HCEC 1CT (cell line): Measurements from ENCODE around the gene OR8K5.
"Not testable (repeated sequence)": the region's sequence is repeated elsewhere in the genome, so short reads cannot be mapped to it uniquely, and the experiment has no call there.

Source experiments
- DNase-seq: peaks from one replicate; pipeline ENCODE4 v3.0.0-alpha.2; 2017

OR8K5 gene, protein sequence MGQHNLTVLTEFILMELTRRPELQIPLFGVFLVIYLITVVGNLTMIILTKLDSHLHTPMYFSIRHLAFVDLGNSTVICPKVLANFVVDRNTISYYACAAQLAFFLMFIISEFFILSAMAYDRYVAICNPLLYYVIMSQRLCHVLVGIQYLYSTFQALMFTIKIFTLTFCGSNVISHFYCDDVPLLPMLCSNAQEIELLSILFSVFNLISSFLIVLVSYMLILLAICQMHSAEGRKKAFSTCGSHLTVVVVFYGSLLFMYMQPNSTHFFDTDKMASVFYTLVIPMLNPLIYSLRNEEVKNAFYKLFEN

DNA sequence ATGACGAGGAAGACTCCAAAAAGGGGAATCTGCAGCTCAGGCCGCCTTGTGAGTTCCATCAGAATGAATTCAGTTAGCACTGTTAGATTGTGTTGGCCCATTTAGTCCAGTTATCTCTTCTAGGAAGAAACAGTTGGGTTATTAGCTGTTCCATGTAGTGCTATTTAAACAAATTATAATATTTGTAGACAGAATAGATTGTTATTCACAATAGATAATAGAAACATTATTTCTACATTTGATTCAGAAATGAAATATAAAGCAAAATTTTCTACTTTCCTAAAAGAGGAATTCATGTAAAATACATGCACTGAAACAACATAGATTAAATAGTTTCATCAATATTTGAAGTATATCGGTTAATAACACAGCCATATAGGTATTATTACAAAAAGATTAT lies at the start of gene OR8K5:
Gene OR8K5 (minus strand): TSS at position 101 of the 400 bp plus-strand sequence. CDS start 0 bp downstream, at position 101.
- DNase-seq = no peak

DNA sequence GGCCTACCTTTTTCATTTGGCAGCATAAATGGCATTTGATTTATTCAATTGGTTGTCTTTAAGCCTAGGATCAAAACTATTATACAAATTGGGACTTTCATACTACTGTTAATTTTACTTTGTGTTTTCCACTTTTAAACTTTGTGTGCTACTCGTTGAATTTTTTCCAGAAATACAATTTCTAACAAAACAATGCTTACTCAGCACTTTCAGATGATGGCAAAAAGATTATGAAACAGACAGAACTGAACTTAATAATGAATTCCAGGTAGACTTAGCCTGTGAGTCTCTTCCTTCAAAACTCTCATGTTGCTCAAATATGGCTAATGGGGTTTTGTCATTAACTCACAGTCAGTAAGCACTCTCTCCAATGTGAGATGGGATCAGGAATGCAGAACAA lies 47.7 kb upstream of the OR8K5 start:
- no peak for DNase-seq

DNA sequence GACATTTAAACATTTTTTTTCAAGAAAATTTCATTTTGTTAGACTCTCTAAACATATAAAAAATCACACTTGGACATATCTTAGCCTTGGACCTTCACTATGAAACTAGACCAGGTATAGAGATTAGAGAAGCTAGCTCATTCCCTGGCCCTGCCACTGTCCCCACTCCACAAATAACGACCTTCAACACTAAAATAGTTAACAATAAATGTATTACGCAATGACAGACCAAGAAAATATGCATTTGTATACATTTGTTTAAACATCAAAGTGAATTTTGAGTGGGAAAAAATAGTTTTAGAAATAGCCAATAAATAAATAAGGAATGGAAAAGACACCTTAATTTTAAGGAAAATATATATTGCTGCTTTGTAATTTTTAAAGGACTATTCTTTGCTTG lies 37.2 kb upstream of the OR8K5 start:
- no peak for DNase-seq

DNA sequence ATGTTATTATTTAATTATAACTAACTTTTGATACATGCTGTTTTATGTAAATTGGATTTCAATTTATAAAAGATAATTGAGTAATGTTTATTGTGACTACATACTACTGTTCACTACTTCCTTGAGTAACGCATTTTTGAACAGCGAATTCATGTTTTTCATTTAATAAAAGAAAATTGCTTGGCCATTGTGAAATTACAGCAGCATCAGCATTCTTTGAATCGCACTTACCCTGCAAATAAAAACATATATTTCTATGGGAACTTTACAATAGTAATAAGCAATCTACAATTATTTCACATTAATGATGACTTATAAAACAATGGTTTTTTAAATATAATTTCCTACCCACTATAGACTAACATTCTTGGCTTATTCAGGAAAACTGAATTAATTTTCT lies 36.6 kb upstream of the OR8K5 start:
- DNase-seq = no peak

DNA sequence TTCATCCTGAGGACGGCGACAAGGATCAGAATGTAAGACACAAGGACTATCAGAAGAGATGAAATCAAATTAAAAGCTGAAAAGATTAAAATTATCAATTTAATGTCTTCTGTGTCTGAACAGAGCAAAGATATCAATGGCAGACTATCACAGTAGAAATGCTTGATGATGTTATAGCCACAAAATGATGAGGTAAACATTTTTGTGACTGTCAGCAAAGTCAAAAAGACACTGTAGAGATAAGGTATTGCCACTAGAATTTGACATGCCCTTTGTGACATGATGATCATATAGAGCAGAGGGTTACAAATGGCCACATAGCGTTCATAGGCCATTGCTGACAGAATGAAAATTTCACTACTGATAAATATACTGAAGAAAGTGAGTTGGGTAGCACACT lies 28.5 kb upstream of the OR8K5 start:
- DNase-seq = no peak

DNA sequence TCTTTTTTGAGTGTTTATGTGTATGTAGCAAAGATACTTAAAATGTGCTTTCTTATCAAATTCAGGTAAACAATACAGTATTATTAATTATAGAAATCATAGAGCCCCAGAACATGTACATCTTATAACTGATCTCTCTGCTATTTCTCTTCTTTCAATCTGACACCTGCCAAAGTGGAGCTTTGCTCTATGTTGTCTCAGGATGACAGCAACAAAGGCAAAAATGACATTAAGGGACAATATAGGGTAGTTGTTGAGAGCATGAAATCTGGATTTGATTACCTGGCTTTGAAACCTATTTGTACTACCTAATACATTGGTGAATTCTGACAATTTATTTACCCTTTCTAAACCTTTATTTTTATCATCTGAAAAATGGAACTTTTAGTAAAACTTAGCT lies 23.3 kb upstream of the OR8K5 start:
- no peak for DNase-seq

DNA sequence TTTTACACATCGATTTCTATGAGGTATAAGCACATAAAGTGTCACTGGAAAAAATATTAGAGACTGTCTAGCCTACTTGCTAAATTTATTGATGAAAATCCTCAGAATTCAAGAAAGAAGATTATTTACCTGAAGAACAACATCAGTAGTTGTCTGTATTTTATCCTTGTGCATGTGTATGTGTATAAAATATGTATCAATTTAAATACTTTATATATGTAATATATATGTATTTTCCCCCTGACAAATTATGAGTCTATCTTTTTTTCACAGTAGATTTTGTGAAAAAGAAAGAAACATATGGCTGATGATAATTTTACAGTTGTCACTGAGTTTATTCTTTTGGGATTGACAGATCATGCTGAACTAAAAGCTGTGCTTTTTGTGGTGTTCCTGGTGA lies 16.2 kb upstream of the OR8K5 start, which contains the start of gene OR5J2:
Gene OR5J2 (plus strand): TSS at position 301 of the 400 bp plus-strand sequence. CDS start 0 bp downstream, at position 301.
- no peak for DNase-seq

DNA sequence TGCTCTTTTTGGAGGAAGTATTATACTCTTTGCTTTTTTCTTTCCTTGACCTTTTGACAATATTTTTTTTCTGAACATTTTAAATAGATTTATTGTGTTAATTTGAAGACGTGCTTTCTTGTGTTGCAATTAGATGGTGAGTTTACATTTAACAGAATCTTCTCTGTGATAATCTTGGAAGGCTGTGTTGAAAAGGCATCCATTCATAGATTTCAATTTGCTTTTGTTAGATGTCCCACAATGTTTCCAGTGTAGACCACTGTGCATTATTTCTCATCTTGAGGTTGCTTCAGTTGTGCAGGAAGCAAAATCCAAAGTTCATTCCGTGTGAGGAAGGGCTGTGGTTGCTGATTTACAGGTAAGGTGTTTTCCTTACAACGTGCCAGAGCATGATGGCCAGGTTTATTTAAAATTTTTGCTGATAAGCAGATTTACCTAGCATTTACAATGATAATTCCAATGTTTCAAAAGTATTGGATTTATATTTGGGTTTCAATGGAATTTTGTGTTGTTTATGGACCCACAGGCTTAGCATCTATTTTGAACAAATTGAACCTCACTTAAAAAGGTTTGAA lies 12.2 kb upstream of the OR8K5 start:
- DNase-seq = no peak

DNA sequence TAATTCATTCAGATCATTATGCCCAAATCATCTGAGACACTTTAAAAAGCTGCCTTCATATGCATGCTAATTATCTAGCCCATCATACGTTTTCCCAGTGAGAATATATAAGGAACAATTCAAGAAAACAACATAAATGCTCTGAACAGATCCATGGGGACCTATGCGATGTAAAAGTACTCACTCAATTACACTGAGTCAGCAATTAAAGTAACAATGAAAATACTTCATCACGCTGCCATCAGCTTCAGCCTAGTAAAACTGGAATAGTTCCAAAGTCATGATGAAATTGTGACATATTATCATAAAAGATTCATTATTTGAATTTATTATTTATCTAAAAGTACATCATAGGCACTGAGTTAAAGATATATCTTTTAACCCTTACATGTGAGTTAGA lies 3.7 kb upstream of the OR8K5 start:
- no peak for DNase-seq

DNA sequence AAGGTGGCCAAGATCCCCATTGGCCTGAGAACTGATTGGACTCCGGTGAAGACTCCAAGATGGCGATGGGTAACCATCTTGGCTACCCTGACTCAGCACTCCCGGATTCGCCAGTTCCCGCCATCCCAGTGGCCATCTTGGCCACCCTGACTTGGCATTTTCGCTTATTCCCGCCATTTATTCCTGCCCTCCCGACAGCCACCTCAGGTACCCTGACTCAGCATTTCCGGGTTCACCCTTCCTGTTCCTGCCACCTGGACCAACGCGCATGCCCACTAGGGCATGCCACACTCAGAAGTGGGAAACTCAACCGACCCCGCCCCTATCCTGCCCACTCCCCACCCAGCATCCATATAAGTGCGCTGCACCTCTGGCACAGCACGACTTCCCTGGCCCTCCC lies 7.8 kb downstream of the OR8K5 start:
- DNase-seq = no peak

DNA sequence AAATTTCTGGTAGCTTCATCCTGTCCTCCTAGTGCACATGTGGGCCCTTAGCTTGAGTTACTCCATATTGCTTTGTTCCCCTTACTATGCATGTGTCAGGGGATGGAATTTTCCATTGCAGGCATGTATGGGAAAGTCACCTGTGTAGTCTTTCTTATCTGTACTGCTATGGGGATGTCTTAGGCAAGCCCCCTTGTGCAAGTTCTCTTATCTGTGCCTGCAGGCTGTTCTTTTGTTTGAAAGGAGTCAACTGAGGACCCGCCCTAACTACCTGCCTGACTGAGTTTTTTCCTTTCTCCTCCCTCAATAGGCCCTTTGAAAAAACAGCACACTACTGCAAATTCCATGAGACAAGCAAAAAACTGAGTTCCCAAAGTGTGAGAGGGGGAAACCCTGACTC lies 8.7 kb downstream of the OR8K5 start:
- DNase-seq = no peak

DNA sequence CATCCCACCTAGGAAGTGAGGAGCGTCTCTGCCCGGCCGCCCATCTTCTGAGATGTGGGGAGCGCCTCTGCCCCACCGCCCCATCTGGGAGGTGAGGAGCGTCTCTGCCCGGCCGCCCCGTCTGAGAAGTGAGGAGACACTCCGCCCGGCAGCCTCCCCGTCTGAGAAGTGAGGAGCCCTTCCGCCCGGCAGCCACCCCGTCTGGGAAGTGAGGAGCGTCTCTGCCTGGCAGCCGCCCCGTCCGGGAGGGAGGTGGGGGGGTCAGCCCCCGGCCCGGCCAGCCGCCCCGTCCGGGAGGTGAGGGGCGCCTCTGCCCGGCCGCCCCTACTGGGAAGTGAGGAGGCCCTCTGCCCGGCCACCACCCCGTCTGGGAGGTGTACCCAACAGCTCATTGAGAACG lies 16.4 kb downstream of the OR8K5 start:
- DNase-seq = not testable (repeated sequence)

DNA sequence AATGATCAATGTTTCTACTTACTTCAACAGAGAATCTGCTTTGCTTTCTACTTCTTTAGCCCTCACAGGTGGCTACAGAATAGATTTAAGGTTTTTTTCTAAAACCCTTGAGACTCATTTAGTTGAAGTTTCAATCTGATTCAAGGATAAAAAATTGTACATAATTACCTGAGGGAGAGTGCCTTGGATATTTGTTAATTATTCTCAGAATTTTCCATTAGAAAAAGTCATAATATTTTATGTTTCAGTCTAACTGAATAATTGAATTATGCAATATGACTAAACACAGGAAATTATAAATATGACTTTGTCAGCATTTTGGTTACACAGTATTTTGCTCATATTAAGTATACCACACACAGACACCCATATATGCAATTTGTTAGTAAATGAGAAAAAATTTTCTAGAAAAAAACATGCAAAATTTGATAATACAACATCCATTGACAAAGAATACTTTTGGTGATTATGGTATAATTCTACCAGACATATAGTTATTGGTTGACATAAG lies 19.9 kb downstream of the OR8K5 start, which contains the start of gene OR8J3:
Gene OR8J3 (minus strand): TSS at position 51 of the 511 bp plus-strand sequence. CDS start 2,483 bp downstream, outside the sequence.
- no peak for DNase-seq

DNA sequence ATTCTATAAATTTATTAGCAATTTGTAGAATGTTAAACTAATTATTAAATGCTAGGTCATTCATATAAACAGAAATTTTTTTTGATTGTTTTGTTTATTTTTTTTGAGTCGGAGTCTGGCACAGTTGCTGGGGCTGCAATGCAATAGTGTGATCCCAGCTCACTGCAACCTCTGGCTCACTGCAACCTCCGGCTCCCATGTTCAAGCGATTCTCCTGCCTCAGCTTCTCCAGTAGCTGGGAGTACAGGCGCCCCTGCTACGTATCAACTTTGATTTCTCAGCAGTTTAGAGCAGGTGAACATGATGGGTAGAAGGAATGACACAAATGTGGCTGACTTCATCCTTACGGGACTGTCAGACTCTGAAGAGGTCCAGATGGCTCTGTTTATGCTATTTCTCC lies 38.0 kb downstream of the OR8K5 start, which contains the start of gene OR8H3:
Gene OR8H3 (plus strand): TSS at position 301 of the 400 bp plus-strand sequence. CDS start 0 bp downstream, at position 301.
- DNase-seq = no peak
